SH-SY5Y (cell line): ENCODE measurements around the gene HNRNPH1.

Experiments used
- GATA2 ChIP-seq: IDR thresholded peaks from 2 replicates; pipeline ENCODE4 v1.6.1; 2011; ENCODE audit warnings: mild to moderate bottlenecking, low read depth, low read length
- GATA3 ChIP-seq: IDR thresholded peaks from 2 replicates; pipeline ENCODE4 v1.6.1; 2011; ENCODE audit warnings: low read depth, mild to moderate bottlenecking, low read length, moderate library complexity

DNA sequence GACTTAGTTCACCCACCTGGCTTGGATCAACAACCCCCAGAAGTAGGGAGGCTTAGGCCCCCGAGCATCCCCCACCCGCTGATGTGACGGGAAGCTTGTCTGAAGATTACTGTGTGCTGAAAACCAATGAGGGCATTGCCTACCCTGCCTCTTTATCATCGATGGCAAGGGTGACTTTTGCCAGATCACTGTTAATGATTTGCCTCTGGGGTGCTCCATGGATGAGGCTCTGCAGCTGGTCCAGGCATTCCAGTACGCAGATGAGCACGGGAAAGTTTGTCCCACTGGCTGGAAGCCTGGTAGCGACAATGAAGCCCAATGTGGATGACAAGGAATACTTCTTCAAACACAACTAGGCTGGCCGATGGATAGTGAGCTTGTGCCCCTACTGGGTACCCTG is 51.1 kb downstream of the HNRNPH1 start:
- TF ChIP-seq GATA3 (no peak), GATA2 (no peak)
